ENCODE results near the gene STXBP5.

DNA sequence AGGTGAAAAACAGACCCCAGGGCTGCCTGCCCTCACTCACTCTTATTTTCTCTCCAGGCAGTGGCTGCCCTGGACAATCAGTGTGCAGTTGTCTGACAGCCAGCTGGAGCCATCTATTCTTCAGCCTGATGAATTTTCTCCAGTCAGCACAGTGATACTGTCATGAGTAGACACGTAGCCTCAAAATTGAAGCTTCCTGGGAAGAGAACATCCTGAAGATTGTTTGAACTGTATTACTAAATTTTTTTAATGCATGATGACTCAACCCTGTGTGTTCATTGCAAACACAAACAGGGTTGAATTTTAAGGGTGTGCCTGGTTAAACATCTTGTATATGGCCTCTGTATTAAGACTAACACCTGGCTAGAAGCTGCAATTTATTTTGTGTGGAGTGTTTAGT lies 49.8 kb upstream of the STXBP5 start:
- TF ChIP-seq, protein P1, sequence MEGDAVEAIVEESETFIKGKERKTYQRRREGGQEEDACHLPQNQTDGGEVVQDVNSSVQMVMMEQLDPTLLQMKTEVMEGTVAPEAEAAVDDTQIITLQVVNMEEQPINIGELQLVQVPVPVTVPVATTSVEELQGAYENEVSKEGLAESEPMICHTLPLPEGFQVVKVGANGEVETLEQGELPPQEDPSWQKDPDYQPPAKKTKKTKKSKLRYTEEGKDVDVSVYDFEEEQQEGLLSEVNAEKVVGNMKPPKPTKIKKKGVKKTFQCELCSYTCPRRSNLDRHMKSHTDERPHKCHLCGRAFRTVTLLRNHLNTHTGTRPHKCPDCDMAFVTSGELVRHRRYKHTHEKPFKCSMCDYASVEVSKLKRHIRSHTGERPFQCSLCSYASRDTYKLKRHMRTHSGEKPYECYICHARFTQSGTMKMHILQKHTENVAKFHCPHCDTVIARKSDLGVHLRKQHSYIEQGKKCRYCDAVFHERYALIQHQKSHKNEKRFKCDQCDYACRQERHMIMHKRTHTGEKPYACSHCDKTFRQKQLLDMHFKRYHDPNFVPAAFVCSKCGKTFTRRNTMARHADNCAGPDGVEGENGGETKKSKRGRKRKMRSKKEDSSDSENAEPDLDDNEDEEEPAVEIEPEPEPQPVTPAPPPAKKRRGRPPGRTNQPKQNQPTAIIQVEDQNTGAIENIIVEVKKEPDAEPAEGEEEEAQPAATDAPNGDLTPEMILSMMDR (IDR thresholded peaks at IDR 0.05) = no peak
- TF ChIP-seq EP300 (IDR thresholded peaks at IDR 0.05) = no peak
